Stromal cell of bone marrow (primary cell): ENCODE results near the gene PPIL1.
A peak's percentile ranks its signal among the peaks of the same experiment; 100 is the strongest.

Experiments
- DNase-seq: peaks from one replicate; pipeline ENCODE4 v3.0.0-alpha.2; 2012; ENCODE audit warnings: low read depth

The PPIL1 gene

GRCh38 chr6:36836111-36837021 lies 38.2 kb downstream of the PPIL1 start:
- DNase-seq: no peak

- DNase-seq: no peak
These were observed 39.8 kb downstream of the PPIL1 start for GRCh38 chr6:36834576-36835341.

- no peak for DNase-seq
These were observed 41.3 kb downstream of the PPIL1 start for GRCh38 chr6:36833182-36833789.

DNA sequence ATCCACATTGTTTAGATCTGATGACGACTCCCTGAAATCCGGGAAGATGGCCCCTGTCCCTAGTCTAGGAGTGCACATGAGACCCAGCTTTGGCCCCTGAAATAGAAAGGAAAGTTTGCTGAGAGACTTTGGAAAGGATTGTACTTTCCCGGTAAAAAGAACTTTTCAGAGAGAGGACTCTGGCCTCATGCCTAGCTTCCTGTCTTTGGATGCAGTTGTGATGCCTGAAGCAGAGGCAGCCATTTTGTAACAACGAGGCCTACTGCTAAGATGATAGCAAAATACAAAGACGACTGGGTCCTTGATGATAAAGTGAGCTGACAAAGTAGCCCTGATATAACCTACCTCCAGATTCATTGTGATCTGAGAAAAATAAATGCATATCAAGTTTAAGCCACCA lies 42.3 kb downstream of the PPIL1 start:
- no peak for DNase-seq

DNA sequence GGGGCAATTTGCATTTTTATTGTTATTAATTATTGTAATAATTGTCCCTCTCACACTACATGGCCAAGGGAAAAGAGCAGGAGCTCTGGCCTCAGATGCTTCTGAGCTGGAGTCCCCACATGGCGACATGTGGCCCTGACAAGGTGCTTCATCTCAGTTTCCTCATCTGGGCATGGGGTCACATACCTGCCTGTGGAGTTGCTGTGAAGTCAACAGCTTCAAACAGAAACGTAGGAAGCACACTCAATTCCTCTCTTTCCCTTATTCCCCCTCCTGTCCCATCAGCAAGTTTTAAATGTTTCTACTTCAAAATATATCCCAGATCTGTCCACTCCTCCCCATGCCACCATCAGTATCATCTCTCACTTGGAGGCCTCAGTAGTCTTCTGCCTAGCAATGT lies 44.0 kb downstream of the PPIL1 start:
- DNase-seq: no peak

- DNase-seq: no peak
These were observed 44.6 kb downstream of the PPIL1 start for GRCh38 chr6:36829919-36830544.

GRCh38 chr6:36827261-36828079 lies 47.1 kb downstream of the PPIL1 start:
- DNase-seq: peak; percentile 64

DNA sequence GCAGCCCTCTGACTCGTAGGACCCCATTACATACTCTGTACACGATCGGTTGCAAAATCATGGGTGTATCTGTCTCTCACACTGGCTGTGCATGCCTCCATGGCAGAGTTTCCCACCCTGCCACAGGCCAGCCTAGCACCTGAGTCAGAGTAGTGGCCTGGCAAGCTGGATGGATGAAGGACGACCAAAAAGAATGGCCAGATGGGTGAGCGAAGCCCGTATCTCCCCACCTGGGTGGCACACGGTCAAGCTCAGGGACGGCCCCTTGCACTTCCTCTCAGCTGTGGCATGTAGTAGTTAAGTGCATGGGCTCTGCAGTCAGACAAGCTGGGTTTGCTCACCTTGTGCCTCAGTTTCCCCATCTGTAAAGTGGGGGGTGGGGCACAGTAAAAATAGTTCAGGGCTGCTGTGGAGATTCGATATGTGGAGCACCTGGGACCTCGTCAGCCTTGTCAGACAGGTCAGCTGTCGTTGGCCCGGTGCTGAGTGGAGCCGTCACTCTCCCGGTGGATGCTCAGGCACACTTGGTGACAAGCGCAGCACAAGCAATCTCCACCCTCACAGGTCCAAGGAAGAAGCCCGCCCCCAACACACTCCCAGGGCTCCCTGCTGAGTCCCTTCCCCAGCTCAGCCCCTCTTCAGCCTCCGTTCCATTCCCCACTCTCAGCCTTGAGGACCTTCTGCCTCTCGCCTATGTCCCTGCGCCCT lies 47.9 kb downstream of the PPIL1 start:
- DNase-seq: no peak

DNA sequence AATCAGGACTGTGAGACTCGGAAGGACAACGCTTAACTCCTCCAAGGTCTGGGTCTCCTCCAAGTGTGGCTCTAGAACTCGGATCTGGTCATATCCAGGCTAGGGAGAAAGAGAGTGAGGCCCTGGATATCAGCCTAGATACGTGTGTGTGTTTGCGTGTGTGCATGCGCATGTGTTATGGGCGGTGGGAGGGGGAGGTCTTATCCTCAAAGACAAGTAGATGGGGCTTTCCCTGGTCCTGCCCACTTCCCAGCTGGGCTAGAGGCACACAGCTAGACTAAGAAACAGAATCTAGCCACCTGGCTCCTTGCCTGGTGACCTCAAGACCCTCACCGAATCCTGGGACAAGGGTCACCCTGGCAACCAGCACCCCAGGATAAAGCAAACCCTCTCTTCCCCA lies 48.6 kb downstream of the PPIL1 start:
- no peak for DNase-seq

- no peak for DNase-seq
These were observed 49.2 kb downstream of the PPIL1 start for GRCh38 chr6:36825452-36825851.

- DNase-seq: no peak
These were observed 50.4 kb downstream of the PPIL1 start for GRCh38 chr6:36824253-36824652.

DNA sequence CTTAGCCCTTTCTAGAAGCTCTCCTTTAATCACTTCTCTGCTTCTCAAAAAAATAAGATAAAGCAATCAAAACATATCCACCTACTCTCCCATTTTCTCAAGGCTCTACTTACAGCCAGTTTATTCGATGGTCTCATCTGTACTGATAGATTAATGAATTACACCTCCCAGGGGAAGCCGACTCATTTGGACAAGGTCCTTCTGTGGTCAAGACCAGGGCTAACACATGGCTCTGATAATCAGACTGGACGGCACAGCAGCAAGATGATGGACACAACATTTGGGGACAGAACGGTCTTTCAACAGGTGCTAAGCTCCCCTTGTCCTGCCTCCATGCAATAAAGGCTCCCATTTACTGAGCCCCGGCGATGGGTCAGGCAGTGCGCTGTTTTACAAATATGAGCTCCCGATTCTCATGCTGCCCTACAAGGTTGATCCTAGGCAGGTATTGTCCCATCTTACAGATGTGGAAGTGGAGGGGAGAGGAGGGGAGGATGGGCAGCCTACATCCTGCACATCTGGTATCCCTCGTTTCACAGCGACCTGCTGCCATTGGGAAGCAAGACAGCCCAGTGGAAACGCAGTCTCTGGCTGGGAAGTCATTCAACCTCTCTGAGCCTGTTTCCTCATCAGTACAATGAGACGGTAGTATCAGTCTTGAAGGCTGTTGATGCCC lies 51.0 kb downstream of the PPIL1 start:
- peak; percentile 13 for DNase-seq

DNA sequence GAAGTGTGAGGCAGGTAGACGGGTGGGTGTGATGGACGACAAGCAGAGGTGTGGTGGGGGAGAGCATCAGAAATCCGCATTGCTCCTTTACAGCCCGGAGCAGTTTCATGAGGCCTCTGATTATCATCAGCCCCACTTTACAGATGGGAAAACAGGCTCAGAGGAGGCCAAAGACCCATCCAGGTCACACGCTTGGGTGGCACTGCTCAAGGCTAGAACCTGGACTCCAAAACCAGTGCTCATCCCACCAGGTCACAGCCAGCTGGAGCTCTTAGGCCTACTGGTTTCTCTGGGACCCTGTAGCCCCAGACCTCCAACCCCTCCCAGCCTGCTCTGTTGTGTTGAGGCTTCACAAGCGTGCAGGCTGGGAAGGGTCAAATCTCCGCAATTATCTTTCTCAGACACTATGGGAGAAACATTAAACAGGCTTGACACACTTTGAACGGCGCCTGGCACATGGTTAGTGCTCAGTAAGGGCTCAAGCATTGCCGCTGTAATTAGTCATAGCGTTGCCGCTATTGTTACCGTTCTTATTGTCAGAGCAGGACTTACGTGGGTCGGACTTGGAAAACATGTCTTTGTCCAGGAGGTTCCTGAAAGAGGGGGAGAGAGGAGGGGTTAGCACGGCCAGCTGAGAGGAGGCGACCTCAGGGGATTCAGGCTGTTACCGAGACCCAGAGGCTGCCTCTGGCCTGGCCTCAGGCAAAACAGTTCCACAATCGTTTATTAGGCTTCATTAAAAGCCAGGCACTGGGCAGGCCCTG lies 51.9 kb downstream of the PPIL1 start:
- no peak for DNase-seq

DNA sequence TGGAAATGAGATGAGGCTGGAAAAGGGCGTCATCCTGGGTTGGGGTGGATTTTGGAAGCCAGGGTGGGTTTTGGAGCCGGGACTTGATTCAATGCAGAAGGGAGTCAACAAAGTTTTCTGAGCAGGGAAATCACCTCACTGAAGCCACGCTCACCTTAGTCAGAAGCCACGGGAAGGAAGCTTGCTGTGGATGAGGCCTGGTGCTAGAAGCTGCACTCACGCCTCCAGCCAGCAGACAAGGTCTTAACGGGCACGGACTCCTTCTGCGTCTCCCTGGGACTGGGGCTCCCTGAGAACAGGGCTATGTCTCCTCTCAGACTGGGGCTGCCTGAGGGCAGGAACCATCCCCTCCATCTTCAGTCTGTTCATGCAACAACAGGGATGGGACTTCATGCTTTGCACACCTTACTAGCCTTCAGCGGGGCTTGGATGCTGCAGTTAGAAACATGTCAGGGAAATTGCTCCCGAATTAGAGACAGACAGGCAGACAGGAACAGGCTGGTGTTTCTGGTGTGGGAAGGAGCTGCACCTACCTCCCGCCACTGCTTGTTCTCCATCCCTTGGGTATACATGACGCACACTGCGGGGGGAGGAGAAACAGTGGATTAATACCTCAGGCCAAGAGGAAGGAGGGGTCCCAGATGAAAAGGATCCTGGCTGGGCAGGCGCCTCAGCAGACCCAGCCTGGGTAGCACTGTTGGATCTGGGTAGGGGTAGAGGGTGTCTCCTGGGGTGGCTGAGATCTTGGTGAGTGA lies 52.8 kb downstream of the PPIL1 start:
- DNase-seq: no peak

DNA sequence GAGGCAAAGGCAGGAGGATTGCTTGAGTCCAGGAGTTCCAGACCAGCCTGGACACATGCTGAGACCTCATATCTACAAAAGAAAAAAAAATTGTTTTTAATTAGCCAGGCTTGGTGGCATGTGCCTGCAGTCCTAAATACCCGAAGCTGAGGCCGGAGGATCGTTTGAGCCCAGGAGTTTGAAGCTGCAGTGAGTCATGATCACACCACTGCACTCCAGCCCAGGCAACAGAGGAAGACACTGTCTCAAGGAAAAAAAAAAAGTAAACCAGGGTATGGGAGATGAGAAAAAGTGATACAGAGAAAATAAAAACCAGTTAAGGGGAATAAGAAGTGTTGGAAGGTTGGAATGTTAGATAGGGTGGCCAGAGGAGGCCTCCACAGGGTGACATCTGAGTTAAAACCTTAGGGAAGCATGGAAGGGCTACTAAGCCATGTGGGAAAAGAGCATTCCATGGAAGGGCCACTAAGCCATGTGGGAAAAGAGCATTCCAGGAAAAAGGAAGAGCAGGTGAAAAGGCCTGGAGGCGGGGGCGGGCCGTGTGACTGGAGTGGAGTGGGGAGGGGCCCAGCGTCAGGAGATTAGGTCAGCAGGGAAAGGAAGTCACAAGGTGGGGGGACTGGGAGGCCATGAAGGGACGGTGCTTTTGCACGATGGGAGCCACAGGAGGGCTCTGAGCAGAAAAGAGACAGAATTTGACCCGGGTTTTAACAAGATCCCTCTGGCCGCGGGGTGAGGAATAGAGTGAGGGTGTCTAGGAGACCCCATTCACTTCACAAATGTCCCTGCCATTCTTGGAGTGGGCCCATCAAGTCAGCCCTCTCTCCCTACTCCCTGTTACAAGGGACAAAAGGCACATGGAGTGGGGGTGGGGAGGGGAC lies 53.7 kb downstream of the PPIL1 start:
- peak; percentile 31 for DNase-seq

DNA sequence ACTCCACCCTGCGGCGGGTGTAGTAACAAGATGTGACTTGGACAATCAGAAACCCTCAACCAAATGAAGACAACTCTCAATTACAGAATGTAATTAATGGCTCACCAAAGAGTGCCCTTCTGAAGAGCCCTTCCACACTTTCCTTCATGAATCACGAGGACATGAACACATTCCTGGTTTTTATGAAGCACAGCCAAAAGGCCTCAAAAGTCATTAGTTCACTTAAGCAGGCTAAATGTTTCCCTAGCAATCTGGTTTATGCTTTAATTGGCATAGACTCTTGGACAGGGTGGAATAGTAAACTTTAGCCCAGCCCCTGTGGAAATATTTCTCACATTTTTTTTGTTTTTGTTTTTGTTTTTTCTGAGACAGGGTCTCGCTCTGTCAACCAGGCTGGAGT lies 55.8 kb downstream of the PPIL1 start:
- no peak for DNase-seq

DNA sequence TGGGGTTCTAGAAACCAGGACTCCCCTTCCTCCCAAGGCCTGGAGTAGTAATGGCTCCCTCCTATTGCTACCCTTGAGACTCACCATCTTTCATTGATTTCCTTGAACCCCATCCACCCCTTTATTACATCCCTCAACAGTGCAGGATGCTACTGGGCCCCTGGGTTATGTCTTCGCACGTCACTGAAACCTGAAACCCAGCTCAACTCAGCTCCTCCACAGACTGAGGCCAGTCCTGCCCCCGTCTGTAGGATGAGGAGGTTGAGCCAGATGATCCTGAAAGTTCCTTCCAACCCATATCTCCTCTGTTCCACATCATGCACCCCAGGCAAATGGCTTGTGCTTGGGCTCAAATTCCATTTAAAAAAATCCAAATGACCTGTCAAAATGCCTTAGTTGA lies 56.8 kb downstream of the PPIL1 start:
- DNase-seq: no peak
